Heart right ventricle (tissue), 16 donors: ENCODE measurements around the gene SUCNR1. TPM values are rescaled to one million over a fixed set of nuclear protein-coding genes. Genes with fewer than 3 reads are reported as not detected.
"Not testable (repeated sequence)": the region's sequence is repeated elsewhere in the genome, so short reads cannot be mapped to it uniquely, and the experiment has no call there.

Experiments
- ATAC-seq, 8 donors: fragments of 200-7000 bp; cut with Tn5 transposase; one replicate each; pipeline ENCODE4 v1.9.1; 2020; ENCODE audit warnings: mild to moderate bottlenecking in 8 of 8, moderate library complexity in 8 of 8, moderate number of reproducible peaks in 1 of 8
- DNase-seq, 2 donors: peaks; one replicate each; pipeline ENCODE4 v3.0.0-alpha.2; 2020
- H3K27ac ChIP-seq, 10 donors: fragments of 200-600 bp; sonication (generic) in 2 of 10; one replicate each; pipeline versions ENCODE4 v1.5.0 to v1.8.0; 2020 to 2022; ENCODE audit warnings: mild to moderate bottlenecking in 3 of 10
- H3K27me3 ChIP-seq, 7 donors: fragments of 200-600 bp; one replicate each; pipeline ENCODE4 v1.8.0; 2021 to 2022; ENCODE audit warnings: mild to moderate bottlenecking in 2 of 7
- H3K36me3 ChIP-seq, 9 donors: fragments of 200-600 bp; sonication (generic) in 1 of 9; one replicate each; pipeline versions ENCODE4 v1.5.0 to v1.8.0; 2020 to 2022; ENCODE audit warnings: mild to moderate bottlenecking in 2 of 9
- H3K4me1 ChIP-seq, 9 donors: fragments of 200-600 bp; sonication (generic) in 1 of 9; one replicate each; pipeline versions ENCODE4 v1.5.0 to v1.8.0; 2020 to 2022; ENCODE audit warnings: mild to moderate bottlenecking in 4 of 9
- H3K4me3 ChIP-seq, 10 donors: fragments of 200-600 bp; sonication (generic) in 2 of 10; one replicate each; pipeline versions ENCODE4 v1.5.0 to v1.8.0; 2020 to 2022; ENCODE audit warnings: mild to moderate bottlenecking in 7 of 10, moderate library complexity in 2 of 10
- H3K9me3 ChIP-seq, 11 donors: fragments of 200-600 bp in 10 of 11; sonication (generic) in 2 of 11; one replicate each; pipeline versions ENCODE4 v1.5.0 to v1.8.0; 2013 to 2022; ENCODE audit warnings: mild to moderate bottlenecking in 2 of 11, control low read depth in 1 of 11, moderate library complexity in 1 of 11
- CTCF ChIP-seq, 9 donors: fragments of 200-600 bp; sonication (generic) in 2 of 9; IDR thresholded peaks; one replicate each; pipeline versions ENCODE4 v1.5.0 to v1.8.0; 2021 to 2022; ENCODE audit warnings: antibody characterized with exemption in 9 of 9, mild to moderate bottlenecking in 5 of 9, moderate library complexity in 1 of 9
- WGBS, 2 donors: extraction: QIAGEN DNeasy Blood & Tissue Kit; methylation state at CpG; one replicate each; pipeline ENCODE4 v1.1.7; 2013; ENCODE audit warnings: inconsistent platforms in 1 of 2; 5-methylcytosine and 5-hydroxymethylcytosine counted together
- intact Hi-C, 10 donors: fragments of 100-400 bp; cut with DNase I; formaldehyde crosslinking; loops; one replicate each; pipeline versions ENCODE4 v1.11.1 to v1.14.2; 2022
- polyA plus RNA-seq, 2 donors: library from polyadenylated mRNA; stranded (reverse); fragments of 200-250 nt; gene quantifications; one replicate each; pipeline ENCODE4 v1.2.3, GENCODE V29; 2013
- total RNA-seq, 10 donors: library from RNA; stranded (reverse); fragmentation: NEBNext Ultra II Directional in 3 of 10; extraction: Animal tissue kit (Norgen Biotek cat#: 25700) in 3 of 10; gene quantifications; one replicate each; pipeline versions ENCODE4 v1.2.1 to v1.2.4, GENCODE V29; 2021 to 2023
- donor health status: Arrhythmogenic right ventricular cardiomyopathy.
- donor health status: ischemic (EF 13 %, LVEDD 7.1; RV severe dilation, severe dysfunction).
- donor health status: healthy with polysubstance abuse.
- donor health status: DM: no; HTN: yes; CAD: no.
- donor health status: DM: no; HTN: no; CAD: no.
- donor health status: ischemic (EF 25% LVEDD 6.9; RV normal size, moderate dysfunction).
- donor health status: ischemic (EF 25% LVEDD 5.7; RV mildly dilated, moderate dysfunction).
- donor health status: healthy.
- donor health status: DM: yes; HTN: yes; CAD: no.
- donor health status: Ischemic cardiomyopathy.
- donor health status: ischemic (EF 35%, LVEDD 5.7; RV mildly dilated, moderate dysfunction).
- donor health status: nonischemic (EF 11% LVEDD 7.7; RV severe dilation, severe dysfunction).
- donor health status: DM: yes; HTN: yes; CAD: no.
- donor health status: PGD.
- donor health status: ischemic (EF 29% LVEDD 5.4; RV normal size, mild dysfunction).
- donor health status: nonischemic (EF 23%, LVEDD 6.1; RV moderate dilation, normal function).

Gene SUCNR1
- total and polyA plus RNA-seq, 12 donors: 0.04 to 2.4 (median 0.13) TPM; not detected in 2

DNA sequence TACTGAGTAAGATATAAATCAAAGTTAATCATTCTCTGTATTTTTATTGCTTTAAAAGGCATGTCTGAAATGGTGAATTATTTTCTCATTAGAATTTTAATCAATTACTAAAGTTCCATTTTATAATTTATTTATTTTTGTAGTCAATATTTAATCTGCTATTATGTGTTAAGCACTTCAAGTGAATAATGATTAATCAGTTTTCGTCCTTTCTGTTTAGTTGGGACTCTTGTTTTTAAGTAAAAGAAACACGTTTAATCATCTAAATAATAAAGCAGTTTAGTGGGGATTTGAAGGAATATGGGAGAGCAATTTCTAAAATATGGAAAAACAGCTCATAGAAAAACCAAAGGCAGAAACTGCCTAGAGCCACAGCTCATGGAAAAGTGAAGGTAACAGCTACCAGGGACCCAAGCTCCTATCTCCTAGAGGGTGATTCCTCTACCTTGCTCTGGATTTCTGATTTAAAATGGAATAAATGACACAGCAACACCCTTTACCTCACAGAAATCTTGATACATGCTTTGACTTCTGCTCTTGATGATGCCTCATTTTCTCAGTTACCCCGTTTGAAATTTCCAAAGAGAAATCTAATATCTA is 28.0 kb upstream of the SUCNR1 start:
- TF ChIP-seq CTCF (IDR thresholded peaks at IDR 0.05): no peak
- WGBS, 2 donors: 48 to 70% methylated on average over 3 of the region's 3 CpGs
- ATAC-seq (no peak), DNase-seq (no peak)
- Histone ChIP-seq H3K27me3 (no peaks in the 10 kb centered on the region), H3K36me3 (no peaks in the 10 kb centered on the region), H3K9me3 (peaks cover 0 to 23% (median 8%) of the 10 kb centered on the region in 11 donors), H3K4me1 (no peaks in the 10 kb centered on the region), H3K4me3 (no peak overlapping the region), H3K27ac (no peak overlapping the region)
- intact Hi-C loops: loop anchor here in 2 of 10 donors (10.0 kb wide), 3 partner anchors 59 to 381 kb away; partner anchors contain the start of gene IGSF10 (in 1 of the 2)

DNA sequence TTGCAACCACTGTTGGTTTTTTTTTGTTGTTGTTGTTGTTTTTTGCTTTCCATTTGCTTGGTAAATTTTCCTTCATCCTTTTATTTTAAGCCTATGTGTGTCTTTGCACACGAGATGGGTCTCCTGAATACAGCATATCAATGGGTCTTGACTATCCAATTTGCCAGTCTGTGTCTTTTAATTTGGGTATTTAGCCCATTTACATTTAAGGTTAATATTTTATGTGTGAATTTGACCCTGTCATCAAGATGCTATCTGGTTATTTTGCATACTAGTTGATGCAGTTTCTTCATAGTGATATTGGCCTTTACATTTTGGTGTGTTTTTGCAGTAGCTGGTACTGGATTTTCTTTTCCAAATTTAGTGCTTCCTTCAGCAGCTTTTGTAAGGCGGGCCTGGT is 23.4 kb upstream of the SUCNR1 start:
- H3K27ac ChIP-seq, intact Hi-C loops: not testable (repeated sequence)
- 90 to 92% methylated on average over 2 of the region's 2 CpGs for WGBS, 2 donors

GRCh38 chr3:151852074-151852811 is 21.2 kb upstream of the SUCNR1 start:
- Histone ChIP-seq H3K27ac (no peak overlapping the region), H3K4me3 (no peak overlapping the region), H3K27me3 (no peaks in the 10 kb centered on the region), H3K9me3 (peaks cover 0 to 28% (median 8%) of the 10 kb centered on the region in 11 donors), H3K4me1 (no peaks in the 10 kb centered on the region), H3K36me3 (no peaks in the 10 kb centered on the region)
- intact Hi-C loops: no loop called here
- 76 to 83% methylated on average over 11 of the region's 11 CpGs for WGBS, 2 donors
- no peak for TF ChIP-seq CTCF (IDR thresholded peaks at IDR 0.05)
- ATAC-seq: no peak
- DNase-seq: no peak

More for the DNA sequence above, 23.4 kb upstream of the SUCNR1 start:
- not testable (repeated sequence) for H3K36me3 ChIP-seq, DNase-seq, H3K27me3 ChIP-seq, H3K4me1 ChIP-seq, ATAC-seq, H3K4me3 ChIP-seq
- H3K9me3 ChIP-seq: peaks cover 0 to 32% (median 8%) of the 10 kb centered on the region in 11 donors

DNA sequence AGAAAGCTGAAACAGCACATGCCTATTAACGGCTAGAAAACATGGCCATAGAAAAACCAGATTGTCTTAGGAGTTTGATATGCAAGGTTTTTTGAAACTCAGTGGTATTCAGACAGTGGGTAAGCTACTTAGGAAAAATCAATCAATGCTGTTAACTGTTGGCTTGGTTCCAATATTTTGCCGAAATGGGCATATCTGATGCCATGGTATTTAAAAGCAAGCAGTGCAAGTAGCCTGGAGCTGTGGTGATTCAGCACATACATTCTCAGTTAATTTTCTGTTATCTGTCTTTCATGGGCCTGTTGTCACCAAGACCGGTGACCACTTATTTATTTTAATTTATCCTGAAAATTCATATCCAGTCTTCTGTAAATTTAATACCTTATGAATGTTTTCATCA is 17.3 kb upstream of the SUCNR1 start:
- intact Hi-C loops: no loop called here
- Histone ChIP-seq H3K27ac (no peak overlapping the region), H3K27me3 (no peaks in the 10 kb centered on the region), H3K4me3 (no peak overlapping the region), H3K9me3 (peaks cover 0 to 1% (median 0%) of the 10 kb centered on the region in 11 donors), H3K36me3 (no peaks in the 10 kb centered on the region), H3K4me1 (no peaks in the 10 kb centered on the region)
- DNase-seq (no peak), ATAC-seq (no peak)
- TF ChIP-seq CTCF (IDR thresholded peaks at IDR 0.05): no peak
- 91 to 93% methylated on average over 3 of the region's 3 CpGs for WGBS, 2 donors

DNA sequence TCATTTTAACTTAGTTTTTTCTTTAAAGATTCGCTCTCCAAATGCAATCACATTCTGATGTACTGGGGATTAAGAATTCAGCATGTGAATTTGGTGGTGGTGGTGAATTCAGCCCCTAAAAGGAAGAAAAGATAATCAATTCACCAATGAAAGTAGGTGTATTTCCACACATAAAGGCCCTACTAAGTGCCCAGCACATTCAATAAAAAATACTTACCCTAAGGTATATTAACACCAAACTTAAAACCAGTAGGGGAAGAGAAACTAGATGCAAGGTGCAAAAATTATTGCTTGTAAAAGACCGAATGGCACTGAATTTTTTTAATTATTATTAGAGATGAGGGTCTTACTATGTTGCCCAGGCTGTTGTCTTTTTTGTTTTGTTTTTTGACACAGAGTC is 16.8 kb upstream of the SUCNR1 start:
- no peaks in the 10 kb centered on the region for H3K9me3 ChIP-seq
- WGBS, 2 donors: 93 to 94% methylated on average over 2 of the region's 2 CpGs
- no peaks in the 10 kb centered on the region for H3K36me3 ChIP-seq
- ATAC-seq (no peak), DNase-seq (no peak)
- intact Hi-C loops: no loop called here
- no peak for TF ChIP-seq CTCF (IDR thresholded peaks at IDR 0.05)
- H3K4me3 ChIP-seq: no peak overlapping the region
- no peak overlapping the region for H3K27ac ChIP-seq
- H3K27me3 ChIP-seq: no peaks in the 10 kb centered on the region
- no peaks in the 10 kb centered on the region for H3K4me1 ChIP-seq
